H1 (cell line): ENCODE results near the gene HMG20A. TPM values are rescaled to one million over a fixed set of nuclear protein-coding genes. Genes with fewer than 3 reads are reported as not detected.

Experiments used
- CTCF ChIA-PET: fragments of 300-600 bp; sonication (Branson Sonifier 250); formaldehyde crosslinking; loops from one replicate; lab custom pipeline; 2021; ENCODE audit not compliant: partially characterized antibody; lab: Charles Lee
- POLR2A ChIA-PET: fragments of 300-600 bp; sonication (Branson Sonifier 250); formaldehyde crosslinking; loops from one replicate; lab custom pipeline; 2021; ENCODE audit warnings: inconsistent platforms; ENCODE audit not compliant: partially characterized antibody; lab: Charles Lee
- DNase-seq, 2 experiments: peaks; one replicate each; pipeline versions ENCODE4 v3.0.0 to v3.0.0-alpha.2; 2010 to 2022; ENCODE audit warnings: low spot score in 2 of 2, low read depth in 1 of 2, mixed read lengths in 1 of 2
- FAIRE-seq: peaks from 2 replicates; lab custom pipeline; 2011; peaks lifted over from hg19 to GRCh38; lab: Jason Lieb, UNC
- H2AFZ ChIP-seq: 2 replicates; pipeline ENCODE4 v1.8.1; 2012; ENCODE audit warnings: low read length, inconsistent platforms
- H2AK5ac ChIP-seq: 2 replicates; pipeline ENCODE4 v1.6.1; 2013; ENCODE audit warnings: low read depth, low read length
- H2BK120ac ChIP-seq: replicated peaks from 2 replicates; pipeline ENCODE3; 2013; ENCODE audit warnings: low read depth, low read length, inconsistent platforms
- H2BK12ac ChIP-seq: 2 replicates; pipeline ENCODE4 v1.6.1; 2013; ENCODE audit warnings: low read depth, low read length
- H2BK15ac ChIP-seq: 2 replicates; pipeline ENCODE4 v1.6.1; 2013; ENCODE audit warnings: low read length
- H2BK20ac ChIP-seq: 2 replicates; pipeline ENCODE4 v1.6.1; 2013; ENCODE audit warnings: low read length
- H2BK5ac ChIP-seq: 2 replicates; pipeline ENCODE4 v1.6.1; 2013; ENCODE audit warnings: low read depth, low read length
- H3K14ac ChIP-seq: 2 replicates; pipeline ENCODE4 v1.6.1; 2013; ENCODE audit warnings: inconsistent platforms; ENCODE audit not compliant: insufficient read length
- H3K18ac ChIP-seq: 2 replicates; pipeline ENCODE4 v1.6.1; 2013; ENCODE audit warnings: low read length; ENCODE audit errors: extremely low read depth
- H3K23ac ChIP-seq: 2 replicates; pipeline ENCODE4 v1.6.1; 2013; ENCODE audit warnings: inconsistent platforms; ENCODE audit not compliant: insufficient read length
- H3K23me2 ChIP-seq: 2 replicates; pipeline ENCODE4 v1.6.1; 2013; ENCODE audit warnings: low read depth, low read length
- H3K27ac ChIP-seq: 2 replicates; pipeline ENCODE4 v1.6.1; 2011; ENCODE audit warnings: low read depth, low read length, inconsistent platforms
- H3K27me3 ChIP-seq, 4 experiments: replicated peaks in 1 of 4; 1 replicate in 1 of 4; 2 replicates in 3 of 4; pipeline versions ENCODE4 v1.6.1 to v1.8.1; 2011 to 2013; ENCODE audit warnings: low read length in 3 of 4, mild to moderate bottlenecking in 3 of 4, inconsistent platforms in 2 of 4, mixed read lengths in 2 of 4, moderate library complexity in 1 of 4; ENCODE audit not compliant: control insufficient read depth in 3 of 4, insufficient read depth in 3 of 4; ENCODE audit errors: extremely low read depth in 1 of 4
- H3K36me3 ChIP-seq, 4 experiments: 2 replicates each; pipeline versions ENCODE4 v1.6.1 to v1.8.1; 2011 to 2013; ENCODE audit warnings: mild to moderate bottlenecking in 4 of 4, low read length in 3 of 4, moderate library complexity in 2 of 4, control low read depth in 1 of 4, inconsistent platforms in 1 of 4; ENCODE audit not compliant: insufficient read depth in 4 of 4, control insufficient read depth in 2 of 4
- H3K4ac ChIP-seq: replicated peaks from 2 replicates; pipeline ENCODE3; 2013; ENCODE audit warnings: low read length, low read depth, mixed read lengths, inconsistent platforms; ENCODE audit not compliant: insufficient read length
- H3K4me1 ChIP-seq, 4 experiments: replicated peaks in 1 of 4; 1 replicate in 1 of 4; 2 replicates in 3 of 4; pipeline versions ENCODE4 v1.6.1 to v1.8.1; 2011 to 2013; ENCODE audit warnings: low read length in 3 of 4, inconsistent platforms in 2 of 4, mixed read lengths in 1 of 4; ENCODE audit not compliant: insufficient read depth in 4 of 4, control insufficient read depth in 3 of 4
- H3K4me2 ChIP-seq, 2 experiments: 2 replicates each; pipeline versions ENCODE4 v1.6.1 to v1.8.1; 2011 to 2013; ENCODE audit warnings: low read depth in 2 of 2, low read length in 2 of 2, control low read depth in 1 of 2, inconsistent platforms in 1 of 2, mild to moderate bottlenecking in 1 of 2; ENCODE audit not compliant: insufficient read depth in 1 of 2
- H3K4me3 ChIP-seq, 4 experiments: fragments of 200-600, 300-600 bp in 1 of 4; sonication (generic), shearing (Covaris generic), sonication (Bioruptor Twin) in 1 of 4; 2 replicates each; pipeline versions ENCODE4 v1.5.1 to v1.8.1; 2011 to 2016; ENCODE audit warnings: low read length in 4 of 4, low read depth in 3 of 4, control low read depth in 2 of 4, inconsistent platforms in 2 of 4, mild to moderate bottlenecking in 2 of 4, mixed read lengths in 1 of 4, moderate library complexity in 1 of 4; ENCODE audit not compliant: insufficient read depth in 2 of 4; ENCODE audit errors: extremely low read depth in 1 of 4
- H3K56ac ChIP-seq: replicated peaks from 2 replicates; pipeline ENCODE3; 2013; ENCODE audit warnings: low read depth, mild to moderate bottlenecking, mixed read lengths, low read length, inconsistent platforms; ENCODE audit not compliant: insufficient read length
- H3K79me1 ChIP-seq: 2 replicates; pipeline ENCODE4 v1.6.1; 2013; ENCODE audit warnings: low read depth, low read length, control low read depth
- H3K79me2 ChIP-seq, 2 experiments: 2 replicates each; pipeline versions ENCODE4 v1.6.1 to v1.8.1; 2012 to 2013; ENCODE audit warnings: low read length in 2 of 2, mild to moderate bottlenecking in 2 of 2, inconsistent platforms in 1 of 2; ENCODE audit not compliant: insufficient read depth in 2 of 2, control insufficient read depth in 1 of 2
- H3K9ac ChIP-seq, 4 experiments: replicated peaks in 1 of 4; 1 replicate in 1 of 4; 2 replicates in 3 of 4; pipeline versions ENCODE4 v1.6.1 to v1.8.1; 2011 to 2013; ENCODE audit warnings: low read depth in 3 of 4, low read length in 3 of 4, control low read depth in 2 of 4, mild to moderate bottlenecking in 2 of 4, moderate library complexity in 2 of 4, inconsistent platforms in 1 of 4; ENCODE audit errors: extremely low read depth in 1 of 4
- H3K9me3 ChIP-seq, 2 experiments: 2 replicates each; pipeline versions ENCODE4 v1.6.1 to v1.8.1; 2012 to 2013; ENCODE audit warnings: mild to moderate bottlenecking in 2 of 2, moderate library complexity in 2 of 2, control low read depth in 1 of 2, inconsistent platforms in 1 of 2, low read depth in 1 of 2, low read length in 1 of 2, mixed read lengths in 1 of 2; ENCODE audit not compliant: insufficient read depth in 2 of 2
- H4K20me1 ChIP-seq, 2 experiments: replicated peaks in 1 of 2; 2 replicates each; pipeline versions ENCODE3 to v1.8.1; 2011 to 2013; ENCODE audit warnings: inconsistent platforms in 2 of 2, low read length in 2 of 2, mild to moderate bottlenecking in 1 of 2; ENCODE audit not compliant: insufficient read depth in 2 of 2, control insufficient read depth in 1 of 2
- H4K5ac ChIP-seq: 2 replicates; pipeline ENCODE4 v1.6.1; 2013; ENCODE audit warnings: low read length, low read depth, mixed read lengths, inconsistent platforms; ENCODE audit not compliant: insufficient read length
- H4K8ac ChIP-seq: 2 replicates; pipeline ENCODE4 v1.8.0; 2013; ENCODE audit warnings: mild to moderate bottlenecking, moderate library complexity, low read length, inconsistent platforms; ENCODE audit not compliant: insufficient read depth; ENCODE audit errors: extremely low read depth
- H4K91ac ChIP-seq: replicated peaks from 2 replicates; pipeline ENCODE3; 2013; ENCODE audit warnings: low read length, mixed read lengths, inconsistent platforms; ENCODE audit not compliant: insufficient read length
- CBX8 ChIP-seq: fragments of 300-800, 300-1000 bp; sonication (generic); IDR thresholded peaks from 2 replicates; pipeline ENCODE4 v1.7.1; 2016; ENCODE audit warnings: low read depth, low read length, borderline replicate concordance
- CHD2 ChIP-seq: IDR thresholded peaks from 2 replicates; pipeline ENCODE4 v1.6.1; 2012; ENCODE audit warnings: low read length, improper control_type of control experiment
- EGR1 ChIP-seq: IDR thresholded peaks from 2 replicates; pipeline ENCODE4 v1.6.1; 2011; ENCODE audit warnings: low read depth, low read length, borderline replicate concordance
- EP300 ChIP-seq, 2 experiments: IDR thresholded peaks; 1 replicate in 1 of 2; 2 replicates in 1 of 2; pipeline ENCODE4 v1.6.1; 2011 to 2012; ENCODE audit warnings: low read depth in 2 of 2, low read length in 2 of 2, mild to moderate bottlenecking in 2 of 2, borderline replicate concordance in 1 of 2, inconsistent platforms in 1 of 2, moderate library complexity in 1 of 2
- WGBS, 2 experiments: shearing (Covaris generic) in 1 of 2; methylation state at CpG; one replicate each; pipeline versions ENCODE4 v1.1.6 to v1.1.7; 2013 to 2015; ENCODE audit warnings: low lambda C conversion rate in 2 of 2, mixed read lengths in 2 of 2, inconsistent platforms in 1 of 2, low coverage in 1 of 2, missing lambda C conversion rate in 1 of 2; ENCODE audit not compliant: insufficient replicate concordance in 2 of 2, insufficient coverage in 1 of 2, insufficient read length in 1 of 2; ENCODE audit errors: extremely low coverage in 1 of 2, missing lambda C conversion rate in 1 of 2; 5-methylcytosine and 5-hydroxymethylcytosine counted together
- polyA plus RNA-seq, 7 experiments: library from polyadenylated mRNA; depleted of rRNA in 3 of 7; stranded (reverse) in 5 of 7; unstranded in 2 of 7; fragments of >200 nt in 5 of 7; fragments of 200-250 nt in 2 of 7; gene quantifications; 1 replicate in 5 of 7; 2 replicates in 1 of 7; 4 replicates in 1 of 7; pipeline versions ENCODE4 v1.2.1 to v1.2.3, GENCODE V29; 2011 to 2013; ENCODE audit warnings: missing spikeins in 2 of 7, mixed read lengths in 2 of 7
- total RNA-seq: library from RNA; stranded (reverse); fragmentation: NEBNext Ultra II Directional; extraction: Animal tissue kit (Norgen Biotek cat#: 25700); gene quantifications from 2 replicates; pipeline ENCODE4 v1.2.1, GENCODE V29; 2021

HMG20A gene
- total and polyA plus RNA-seq, 2 of the 8 experiments (the other 6 are each of a cell fraction or from before 2014, with no cell fraction given): 52.1 to 59.7 TPM

DNA sequence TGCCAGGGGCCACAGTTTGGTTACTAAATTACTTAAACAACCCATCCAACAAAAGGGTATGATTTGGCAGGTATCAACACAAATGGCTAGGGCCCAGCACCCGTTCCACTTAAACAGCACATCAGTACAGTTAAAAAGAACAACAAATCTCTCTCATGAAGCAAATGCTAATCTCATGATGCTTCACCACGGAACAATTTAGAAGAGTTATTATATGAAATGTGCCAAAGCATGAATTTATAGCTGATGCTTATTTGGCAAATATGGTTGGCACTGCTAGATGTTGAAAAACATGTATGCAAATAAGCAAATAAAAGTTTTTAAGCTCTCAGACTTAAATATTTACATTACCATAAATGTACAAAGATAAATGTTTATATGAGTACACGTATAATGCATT is 3.1 kb upstream of the HMG20A start:
- no peak overlapping the region for H2BK120ac ChIP-seq
- H3K9ac ChIP-seq: no peak overlapping the region
- H3K4ac ChIP-seq: no peak overlapping the region
- peaks cover 0 to 19% (median 9%) of the 10 kb centered on the region in 4 experiments; a peak in 4 of 7 replicates for H3K4me1 ChIP-seq
- peaks cover 2% of the 10 kb centered on the region; the same call in 1 of the 2 replicates for H3K79me1 ChIP-seq
- no peak overlapping the region for H2BK20ac ChIP-seq
- H3K4me3 ChIP-seq: no peak overlapping the region
- H2BK5ac ChIP-seq: no peak overlapping the region
- no peaks in the 10 kb centered on the region for H3K36me3 ChIP-seq
- no peak overlapping the region for H2AFZ ChIP-seq
- H3K56ac ChIP-seq: no peak overlapping the region
- WGBS, 2 experiments: 89% methylated on average over 3 of the region's 3 CpGs; no CpG with 5 or more reads in 1 of the 2 experiments
- H3K79me2 ChIP-seq: peaks cover 0 to 80% of the 10 kb centered on the region in 2 experiments; a peak in 3 of 4 replicates
- H3K27me3 ChIP-seq: no peaks in the 10 kb centered on the region
- no peak overlapping the region for H3K14ac ChIP-seq
- FAIRE-seq (no peak), DNase-seq (no peak)
- H3K23me2 ChIP-seq: peaks cover 10% of the 10 kb centered on the region; the same call in 1 of the 2 replicates
- no peak overlapping the region for H4K5ac ChIP-seq
- H2BK15ac ChIP-seq: no peak overlapping the region
- no peak overlapping the region for H2BK12ac ChIP-seq
- no peaks in the 10 kb centered on the region for H3K9me3 ChIP-seq
- no peak overlapping the region for H4K91ac ChIP-seq
- ChIA-PET POLR2A (interaction anchor here (0.9 kb wide), 1 partner anchor 8 kb away, joined by 3 read pairs; no protein-coding TSS in a partner anchor), CTCF (no interaction called here)
- no peak overlapping the region for H3K23ac ChIP-seq
- H3K4me2 ChIP-seq: no peak overlapping the region
- TF ChIP-seq EGR1: no peak
- TF ChIP-seq EP300 (IDR thresholded peaks at IDR 0.05; ENCODE audit: borderline replicate concordance in 1 of 2, low read depth in 2 of 2, low read length in 2 of 2): no peak
- TF ChIP-seq CHD2: no peak
- TF ChIP-seq CBX8: no peak
- peaks cover 13 to 17% of the 10 kb centered on the region in 2 experiments for H4K20me1 ChIP-seq
- no peak overlapping the region for H4K8ac ChIP-seq
- H3K18ac ChIP-seq: no peak overlapping the region
- no peak overlapping the region for H3K27ac ChIP-seq
- H2AK5ac ChIP-seq: no peak overlapping the region
